Measurements from ENCODE around the gene EXD3.
"Not testable (repeated sequence)": the region's sequence is repeated elsewhere in the genome, so short reads cannot be mapped to it uniquely, and the experiment has no call there.

Gene EXD3

GRCh38 chr9:137422604-137423513 is at the start of gene EXD3, which contains the start of gene NOXA1:
Gene EXD3, minus strand, starts transcription at chr9:137423162. Its CDS starts 27,805 bp downstream, at chr9:137395357.
Gene NOXA1, plus strand, starts transcription at chr9:137423393. Its CDS starts 137 bp downstream, at chr9:137423530.
- peak; percentile 82 for DNase-seq

- DNase-seq, result no peak
Observed at GRCh38 chr9:137470785-137471184, 47.8 kb upstream of the EXD3 start.

- no peak for DNase-seq
Observed at GRCh38 chr9:137467896-137468295, 44.9 kb upstream of the EXD3 start.

GRCh38 chr9:137467161-137467581 is 44.2 kb upstream of the EXD3 start:
- DNase-seq, result no peak

GRCh38 chr9:137466389-137467085 is 43.6 kb upstream of the EXD3 start:
- DNase-seq, result not testable (repeated sequence)

GRCh38 chr9:137465720-137466388 is 42.9 kb upstream of the EXD3 start:
- no peak for DNase-seq

GRCh38 chr9:137465000-137465719 is 42.2 kb upstream of the EXD3 start:
- DNase-seq, result no peak

GRCh38 chr9:137464291-137464999 is 41.5 kb upstream of the EXD3 start:
- DNase-seq, result no peak

GRCh38 chr9:137463931-137464290 is 40.9 kb upstream of the EXD3 start:
- DNase-seq, result no peak

GRCh38 chr9:137462986-137463930 is 40.3 kb upstream of the EXD3 start:
- no peak for DNase-seq

- no peak for DNase-seq
Observed at GRCh38 chr9:137462396-137462985, 39.5 kb upstream of the EXD3 start.

GRCh38 chr9:137461663-137462395 is 38.9 kb upstream of the EXD3 start:
- no peak for DNase-seq

GRCh38 chr9:137461316-137461662 is 38.3 kb upstream of the EXD3 start:
- no peak for DNase-seq

- no peak for DNase-seq
Observed at GRCh38 chr9:137460363-137461315, 37.7 kb upstream of the EXD3 start.

GRCh38 chr9:137459601-137460362 is 36.8 kb upstream of the EXD3 start:
- no peak for DNase-seq

GRCh38 chr9:137459152-137459600 is 36.2 kb upstream of the EXD3 start, which contains the start of gene NSMF:
Gene NSMF, minus strand, starts transcription at chr9:137459334. Its CDS starts 232 bp downstream, at chr9:137459102.
- DNase-seq, result peak; percentile 79

Data from NCI-H510A (cell line).